ENCODE results near the gene SEC16B.

DNA sequence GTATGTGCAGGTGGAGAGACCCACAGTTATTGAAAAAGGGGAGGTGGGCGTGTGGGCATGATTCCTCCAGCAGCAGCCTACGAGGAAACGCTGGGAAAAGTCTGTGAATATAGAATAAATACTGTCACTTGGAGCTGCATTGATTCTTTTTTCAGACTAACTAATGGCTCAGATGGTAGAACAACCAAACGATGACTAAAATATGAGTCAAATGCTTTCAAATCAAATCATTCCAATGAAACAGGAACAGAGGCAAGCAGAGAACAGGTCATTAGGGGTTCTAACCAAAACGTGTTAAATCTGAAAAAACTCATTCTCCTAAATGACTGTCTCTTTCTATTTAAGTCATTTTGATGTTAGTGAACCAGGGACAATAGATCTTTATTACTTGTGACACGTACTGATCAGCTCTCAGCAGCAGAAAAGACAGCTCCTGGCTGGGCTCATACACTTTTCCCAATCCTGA lies 35.1 kb upstream of the SEC16B start:
- TF ChIP-seq TBP (optimal IDR thresholded peaks at IDR 0.05; ENCODE audit: low read depth, low read length) (no peak), MTA3 (IDR thresholded peaks at IDR 0.05; ENCODE audit: borderline replicate concordance) (no peak), CEBPG (CRISPR knock-in tag; IDR thresholded peaks at IDR 0.05) (no peak), CEBPG (tag; conservative IDR thresholded peaks at IDR 0.05 in 1 of 2, IDR thresholded peaks at IDR 0.05 in 1 of 2) (no peak)
- TF ChIP-seq, protein P1, sequence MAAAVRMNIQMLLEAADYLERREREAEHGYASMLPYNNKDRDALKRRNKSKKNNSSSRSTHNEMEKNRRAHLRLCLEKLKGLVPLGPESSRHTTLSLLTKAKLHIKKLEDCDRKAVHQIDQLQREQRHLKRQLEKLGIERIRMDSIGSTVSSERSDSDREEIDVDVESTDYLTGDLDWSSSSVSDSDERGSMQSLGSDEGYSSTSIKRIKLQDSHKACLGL (CRISPR knock-in tag; IDR thresholded peaks at IDR 0.05; ENCODE audit: borderline replicate concordance, poor library complexity, severe bottlenecking), result no peak

Measured in K562 (cell line).